OCI-LY3 (cell line): ENCODE measurements around the gene CBX1.

Source experiments
- H2AFZ ChIP-seq: fragments of 200-600, 300-600 bp; shearing (Covaris generic); 2 replicates; pipeline ENCODE4 v1.6.0; 2014; ENCODE audit warnings: antibody characterized with exemption, low read depth, low read length
- H3K27ac ChIP-seq: fragments of 200-600, 300-600 bp; sonication (generic); 2 replicates; pipeline ENCODE4 v1.5.1; 2014; ENCODE audit warnings: mild to moderate bottlenecking, low read length, moderate library complexity, mixed read lengths
- H3K27me3 ChIP-seq: fragments of 200-600, 300-600 bp; sonication (generic); 2 replicates; pipeline ENCODE4 v1.6.1; 2014; ENCODE audit warnings: low read depth, low read length, mixed read lengths
- H3K36me3 ChIP-seq: fragments of 200-600, 300-600 bp; sonication (generic); replicated peaks from 2 replicates; pipeline ENCODE3; 2014; ENCODE audit warnings: low read depth, low read length, mixed read lengths
- H3K4me1 ChIP-seq: fragments of 300-600, 200-600 bp; sonication (generic); 2 replicates; pipeline ENCODE4 v1.6.1; 2014; ENCODE audit warnings: low read length, mixed read lengths
- H3K4me2 ChIP-seq: fragments of 200-600, 300-600 bp; sonication (generic); 2 replicates; pipeline ENCODE4 v1.6.1; 2014; ENCODE audit warnings: low read length, mixed read lengths
- H3K4me3 ChIP-seq: fragments of 300-600, 200-600 bp; sonication (generic); 2 replicates; pipeline ENCODE4 v1.5.1; 2014; ENCODE audit warnings: antibody characterized with exemption, mild to moderate bottlenecking, low read length, moderate library complexity
- H3K79me2 ChIP-seq: fragments of 300-600, 200-600 bp; shearing (Covaris generic); 2 replicates; pipeline ENCODE4 v1.6.1; 2014; ENCODE audit warnings: mild to moderate bottlenecking, low read length, mixed read lengths
- H3K9ac ChIP-seq: fragments of 300-600, 200-600 bp; shearing (Covaris generic); 2 replicates; pipeline ENCODE4 v1.6.0; 2014; ENCODE audit warnings: mild to moderate bottlenecking, low read length, moderate library complexity
- H3K9me3 ChIP-seq: fragments of 200-600, 300-600 bp; shearing (Covaris generic); 2 replicates; pipeline ENCODE4 v1.6.1; 2014; ENCODE audit warnings: low read length, mixed read lengths; ENCODE audit not compliant: insufficient read depth
- H4K20me1 ChIP-seq: fragments of 200-600, 300-600 bp; sonication (generic); 2 replicates; pipeline ENCODE4 v1.6.1; 2016; ENCODE audit warnings: low read length, mixed read lengths; ENCODE audit not compliant: insufficient read depth
- EZH2phosphoT487 ChIP-seq: fragments of 200-600 bp; shearing (Covaris generic); IDR thresholded peaks from 2 replicates; pipeline ENCODE4 v1.6.1; 2018; ENCODE audit warnings: antibody characterized with exemption, mixed run types, low read depth
- TF ChIP-seq, protein P1 (sequence below): fragments of 200-600, 300-600 bp; sonication (generic); IDR thresholded peaks from 2 replicates; pipeline ENCODE4 v1.5.1; 2014; ENCODE audit warnings: antibody characterized with exemption, low read length, low read depth

Gene CBX1

DNA sequence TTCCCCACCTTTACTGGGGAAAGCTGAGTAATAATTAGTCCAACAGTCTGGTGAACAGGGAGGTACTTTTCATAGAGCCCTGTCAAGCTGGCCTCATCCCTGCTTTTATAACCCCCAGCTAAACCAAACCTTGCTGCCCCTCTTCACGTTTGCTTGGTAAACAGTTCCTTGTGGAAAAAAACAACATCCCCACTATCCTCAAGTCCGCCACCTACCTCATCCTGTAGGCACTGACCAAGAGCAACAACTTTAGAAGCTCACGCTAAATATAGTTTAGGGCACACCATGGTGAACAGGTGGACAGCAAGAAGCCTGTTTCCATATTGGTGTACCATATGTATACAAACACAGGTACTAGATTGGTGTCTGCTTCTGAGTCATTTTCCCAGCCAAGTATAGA, 36.6 kb downstream of the CBX1 start:
- no peak overlapping the region for H3K4me3 ChIP-seq
- no peaks in the 10 kb centered on the region for H3K4me1 ChIP-seq
- no peak overlapping the region for H3K4me2 ChIP-seq
- H3K36me3 ChIP-seq: peaks cover 55% of the 10 kb centered on the region
- H3K9me3 ChIP-seq: no peaks in the 10 kb centered on the region
- H3K9ac ChIP-seq: no peak overlapping the region
- H3K27me3 ChIP-seq: no peaks in the 10 kb centered on the region
- TF ChIP-seq, protein P1, sequence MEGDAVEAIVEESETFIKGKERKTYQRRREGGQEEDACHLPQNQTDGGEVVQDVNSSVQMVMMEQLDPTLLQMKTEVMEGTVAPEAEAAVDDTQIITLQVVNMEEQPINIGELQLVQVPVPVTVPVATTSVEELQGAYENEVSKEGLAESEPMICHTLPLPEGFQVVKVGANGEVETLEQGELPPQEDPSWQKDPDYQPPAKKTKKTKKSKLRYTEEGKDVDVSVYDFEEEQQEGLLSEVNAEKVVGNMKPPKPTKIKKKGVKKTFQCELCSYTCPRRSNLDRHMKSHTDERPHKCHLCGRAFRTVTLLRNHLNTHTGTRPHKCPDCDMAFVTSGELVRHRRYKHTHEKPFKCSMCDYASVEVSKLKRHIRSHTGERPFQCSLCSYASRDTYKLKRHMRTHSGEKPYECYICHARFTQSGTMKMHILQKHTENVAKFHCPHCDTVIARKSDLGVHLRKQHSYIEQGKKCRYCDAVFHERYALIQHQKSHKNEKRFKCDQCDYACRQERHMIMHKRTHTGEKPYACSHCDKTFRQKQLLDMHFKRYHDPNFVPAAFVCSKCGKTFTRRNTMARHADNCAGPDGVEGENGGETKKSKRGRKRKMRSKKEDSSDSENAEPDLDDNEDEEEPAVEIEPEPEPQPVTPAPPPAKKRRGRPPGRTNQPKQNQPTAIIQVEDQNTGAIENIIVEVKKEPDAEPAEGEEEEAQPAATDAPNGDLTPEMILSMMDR: no peak
- TF ChIP-seq EZH2phosphoT487: no peak
- H4K20me1 ChIP-seq: peaks cover 14% of the 10 kb centered on the region; the same call in 1 of the 2 replicates
- H3K79me2 ChIP-seq: peaks cover 9% of the 10 kb centered on the region
- H2AFZ ChIP-seq: no peak overlapping the region
- no peak overlapping the region for H3K27ac ChIP-seq

DNA sequence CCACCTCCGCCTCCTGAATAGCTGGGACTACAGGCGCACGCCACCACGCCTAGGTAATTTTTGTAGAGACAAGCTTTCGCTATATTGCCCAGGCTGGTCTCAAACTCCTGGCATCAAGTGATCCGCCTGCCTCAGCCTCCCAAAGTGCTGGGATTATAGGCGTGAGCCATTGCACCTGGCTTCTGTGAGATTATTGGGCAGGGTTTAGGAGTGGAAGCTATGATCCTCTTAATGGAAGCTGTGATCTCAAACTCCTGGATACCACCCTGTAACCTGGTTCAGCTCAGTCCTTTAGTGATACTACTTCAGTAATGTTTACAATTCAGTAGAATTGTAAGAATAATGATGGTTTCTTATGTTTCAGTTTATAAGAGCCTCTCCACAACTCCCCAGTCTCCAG, 39.0 kb downstream of the CBX1 start:
- no peaks in the 10 kb centered on the region for H3K27me3 ChIP-seq
- H3K4me2 ChIP-seq: no peak overlapping the region
- no peak overlapping the region for H2AFZ ChIP-seq
- H3K9ac ChIP-seq: no peak overlapping the region
- no peak for TF ChIP-seq EZH2phosphoT487
- TF ChIP-seq, protein P1: no peak
- no peaks in the 10 kb centered on the region for H3K9me3 ChIP-seq
- peaks cover 69% of the 10 kb centered on the region for H3K36me3 ChIP-seq
- H3K79me2 ChIP-seq: peaks cover 27% of the 10 kb centered on the region
- no peak overlapping the region for H3K4me3 ChIP-seq
- H3K27ac ChIP-seq: no peak overlapping the region
- peaks cover 14% of the 10 kb centered on the region; the same call in 1 of the 2 replicates for H4K20me1 ChIP-seq
- H3K4me1 ChIP-seq: no peaks in the 10 kb centered on the region

DNA sequence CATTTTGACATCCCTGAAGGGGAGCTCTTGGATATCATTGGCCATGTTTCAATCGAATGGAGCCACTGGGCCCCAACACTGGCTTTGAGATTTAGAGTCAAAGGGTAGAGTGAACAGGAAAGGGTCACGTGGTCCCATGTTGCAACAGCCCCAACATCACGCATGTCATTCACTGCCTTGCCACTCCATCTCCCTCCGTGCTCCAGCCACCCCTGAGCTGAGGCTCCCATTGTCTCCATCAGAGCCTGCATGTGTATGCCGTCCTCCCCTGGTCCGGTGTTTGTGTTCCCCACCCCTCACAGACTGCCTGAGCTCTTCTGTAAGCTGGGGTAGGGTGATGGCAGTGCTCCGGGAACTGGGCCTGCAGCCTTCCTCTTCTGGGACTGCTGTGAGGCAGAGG, 41.0 kb downstream of the CBX1 start:
- peaks cover 43% of the 10 kb centered on the region for H3K79me2 ChIP-seq
- H3K9me3 ChIP-seq: no peaks in the 10 kb centered on the region
- no peak overlapping the region for H3K9ac ChIP-seq
- no peak overlapping the region for H3K27ac ChIP-seq
- H3K4me3 ChIP-seq: no peak overlapping the region
- H3K4me1 ChIP-seq: peaks cover 16% of the 10 kb centered on the region
- H3K27me3 ChIP-seq: no peaks in the 10 kb centered on the region
- H2AFZ ChIP-seq: no peak overlapping the region
- peaks cover 68% of the 10 kb centered on the region for H3K36me3 ChIP-seq
- TF ChIP-seq, protein P1: no peak
- TF ChIP-seq EZH2phosphoT487: no peak
- H3K4me2 ChIP-seq: no peak overlapping the region
- peaks cover 16% of the 10 kb centered on the region for H4K20me1 ChIP-seq

DNA sequence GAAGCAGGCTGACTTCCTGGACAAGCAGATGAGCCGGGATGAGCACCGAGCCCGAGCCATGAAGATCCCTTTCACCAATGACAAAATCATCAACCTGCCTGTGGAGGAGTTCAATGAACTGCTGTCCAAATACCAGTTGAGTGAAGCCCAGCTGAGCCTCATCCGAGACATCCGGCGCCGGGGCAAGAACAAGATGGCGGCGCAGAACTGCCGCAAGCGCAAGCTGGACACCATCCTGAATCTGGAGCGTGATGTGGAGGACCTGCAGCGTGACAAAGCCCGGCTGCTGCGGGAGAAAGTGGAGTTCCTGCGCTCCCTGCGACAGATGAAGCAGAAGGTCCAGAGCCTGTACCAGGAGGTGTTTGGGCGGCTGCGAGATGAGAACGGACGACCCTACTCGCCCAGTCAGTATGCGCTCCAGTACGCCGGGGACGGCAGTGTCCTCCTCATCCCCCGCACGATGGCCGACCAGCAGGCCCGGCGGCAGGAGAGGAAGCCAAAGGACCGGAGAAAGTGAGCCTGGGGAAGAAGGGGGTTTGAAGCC, 42.1 kb downstream of the CBX1 start:
- no peak for TF ChIP-seq EZH2phosphoT487
- TF ChIP-seq, protein P1: no peak

More for the DNA sequence above, 42.1 kb downstream of the CBX1 start:
- Histone ChIP-seq H3K79me2 (peaks cover 52% of the 10 kb centered on the region), H4K20me1 (peaks cover 11% of the 10 kb centered on the region), H3K27me3 (no peaks in the 10 kb centered on the region), H3K9ac (no peak overlapping the region), H2AFZ (no peak overlapping the region), H3K4me2 (no peak overlapping the region), H3K4me1 (peaks cover 27% of the 10 kb centered on the region), H3K36me3 (peaks cover 66% of the 10 kb centered on the region), H3K27ac (no peak overlapping the region), H3K9me3 (no peaks in the 10 kb centered on the region), H3K4me3 (no peak overlapping the region)
